GM10847 (cell line): ENCODE measurements around the gene CKMT2.

ENCODE experiments used
- POLR2A ChIP-seq: IDR thresholded peaks from 2 replicates; pipeline ENCODE4 v1.6.1; 2011; ENCODE audit not compliant: insufficient read length; ENCODE audit errors: extremely low read depth

Gene CKMT2

GRCh38 chr5:81305785-81306184, 72.7 kb downstream of the CKMT2 start:
- TF ChIP-seq POLR2A = no peak

GRCh38 chr5:81308836-81309235, 75.7 kb downstream of the CKMT2 start:
- no peak for TF ChIP-seq POLR2A

- TF ChIP-seq POLR2A = no peak
Observed at GRCh38 chr5:81310402-81311063, 77.4 kb downstream of the CKMT2 start.

- TF ChIP-seq POLR2A = no peak
Observed at GRCh38 chr5:81313278-81313677, 80.2 kb downstream of the CKMT2 start.

- TF ChIP-seq POLR2A = no peak
Observed at GRCh38 chr5:81313686-81314085, 80.6 kb downstream of the CKMT2 start.

GRCh38 chr5:81314581-81314980, 81.5 kb downstream of the CKMT2 start:
- TF ChIP-seq POLR2A = no peak

GRCh38 chr5:81315336-81315735, 82.2 kb downstream of the CKMT2 start:
- no peak for TF ChIP-seq POLR2A

- TF ChIP-seq POLR2A = no peak
Observed at GRCh38 chr5:81315830-81316229, 82.7 kb downstream of the CKMT2 start.
